HUDEP-2 (cell line): ENCODE results near the gene NOTCH1.

ENCODE experiments used
- DNase-seq, 76 experiments: peaks; one replicate each; lab custom pipeline; 2025; ENCODE audit not compliant: unreplicated experiment in 76 of 76; lab: John Stamatoyannopoulos, UW

NOTCH1 gene

DNA sequence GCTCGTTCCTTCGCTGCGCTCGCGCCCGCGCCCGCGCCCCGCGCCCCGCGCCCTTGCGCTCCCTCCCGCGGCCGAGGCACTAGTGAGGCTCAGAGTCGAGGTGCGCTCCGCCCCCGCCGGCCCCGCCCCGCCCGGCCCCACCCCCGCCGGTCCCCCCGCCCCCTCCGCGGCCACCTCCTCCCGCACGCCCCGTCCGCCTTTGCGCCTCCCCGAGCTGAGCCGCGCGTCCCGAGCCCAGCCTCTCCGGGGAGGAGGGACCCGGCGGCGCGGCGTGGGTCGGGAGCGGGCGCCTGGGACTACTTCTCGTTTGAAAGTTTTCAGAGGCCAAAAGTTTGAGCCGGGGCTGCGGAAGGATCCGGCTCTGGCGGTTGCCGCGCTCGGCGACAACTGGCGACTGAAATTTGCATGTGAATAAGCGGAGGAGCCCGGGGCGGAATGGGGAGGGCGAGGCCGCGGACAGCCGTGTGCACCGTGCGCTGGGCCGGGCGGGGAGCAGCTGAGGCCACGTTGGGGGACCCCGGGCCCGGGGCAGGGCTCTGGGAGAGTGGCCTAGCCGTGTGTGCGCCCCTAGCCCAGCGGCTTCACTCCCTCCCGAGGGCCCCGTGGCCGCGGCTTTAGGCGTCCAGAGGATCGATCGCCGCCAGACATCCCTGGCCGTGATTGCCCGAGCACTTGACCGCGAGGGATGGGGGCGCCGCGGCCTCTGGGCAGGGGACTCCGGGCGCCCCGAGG is at the start of gene NOTCH1:
TSS of gene NOTCH1 (minus strand) at position 84 of the 732 bp plus-strand sequence. CDS start 262 bp downstream, outside the sequence.
- peak in 64 of 76 experiments; percentile 8 to 80 (median 52) for DNase-seq

GRCh38 chr9:136594492-136594891 is 48.6 kb upstream of the NOTCH1 start:
- no peak for DNase-seq

- DNase-seq: no peak
Observed at GRCh38 chr9:136593581-136593980, 47.7 kb upstream of the NOTCH1 start.

GRCh38 chr9:136592666-136593065 is 46.8 kb upstream of the NOTCH1 start:
- DNase-seq: no peak

DNA sequence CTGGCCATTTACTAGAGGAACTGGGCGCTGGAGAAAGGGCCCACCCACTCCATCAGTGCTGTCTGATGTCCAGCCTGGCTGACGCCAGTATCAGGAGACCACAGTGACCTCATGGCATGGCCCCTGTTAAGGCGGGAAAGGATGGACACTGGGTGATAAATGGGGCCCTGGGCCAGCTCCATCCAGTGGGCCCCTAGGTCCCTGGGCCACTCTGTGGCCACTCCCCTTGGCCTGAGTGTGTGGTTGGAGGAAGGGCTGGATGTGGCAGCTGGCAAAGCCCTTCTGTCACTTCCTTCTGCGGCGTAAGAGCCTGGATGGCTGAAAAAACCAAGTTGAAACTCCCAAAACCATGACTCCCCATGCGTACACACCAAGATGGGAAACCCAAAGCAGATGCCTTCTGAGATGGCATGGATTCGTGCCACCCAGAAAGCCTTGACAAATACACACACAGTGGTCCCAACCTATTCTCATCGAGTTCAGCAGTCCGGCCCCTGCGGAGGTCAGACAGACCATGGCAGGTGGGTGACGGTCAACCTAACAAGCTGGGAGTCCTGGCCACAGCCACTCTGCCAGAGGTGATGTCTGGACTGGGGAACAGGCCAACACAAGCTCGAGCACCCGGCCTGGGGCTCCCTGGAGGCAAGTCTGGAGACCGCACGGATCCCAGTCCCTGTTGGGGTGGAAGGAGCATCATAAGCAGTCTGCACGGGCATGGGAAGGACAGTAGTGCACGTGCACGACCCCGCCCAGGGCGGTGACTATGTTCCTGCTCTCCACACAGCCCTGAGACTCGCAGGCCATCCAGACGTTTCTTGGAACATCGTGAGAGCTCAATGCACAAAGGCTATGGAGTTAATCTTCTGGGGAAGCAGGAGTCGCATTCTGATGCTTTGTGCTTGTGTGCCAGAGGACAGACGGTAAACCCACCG is 45.2 kb upstream of the NOTCH1 start:
- no peak for DNase-seq

- DNase-seq: no peak
Observed at GRCh38 chr9:136589766-136590763, 44.2 kb upstream of the NOTCH1 start.

DNA sequence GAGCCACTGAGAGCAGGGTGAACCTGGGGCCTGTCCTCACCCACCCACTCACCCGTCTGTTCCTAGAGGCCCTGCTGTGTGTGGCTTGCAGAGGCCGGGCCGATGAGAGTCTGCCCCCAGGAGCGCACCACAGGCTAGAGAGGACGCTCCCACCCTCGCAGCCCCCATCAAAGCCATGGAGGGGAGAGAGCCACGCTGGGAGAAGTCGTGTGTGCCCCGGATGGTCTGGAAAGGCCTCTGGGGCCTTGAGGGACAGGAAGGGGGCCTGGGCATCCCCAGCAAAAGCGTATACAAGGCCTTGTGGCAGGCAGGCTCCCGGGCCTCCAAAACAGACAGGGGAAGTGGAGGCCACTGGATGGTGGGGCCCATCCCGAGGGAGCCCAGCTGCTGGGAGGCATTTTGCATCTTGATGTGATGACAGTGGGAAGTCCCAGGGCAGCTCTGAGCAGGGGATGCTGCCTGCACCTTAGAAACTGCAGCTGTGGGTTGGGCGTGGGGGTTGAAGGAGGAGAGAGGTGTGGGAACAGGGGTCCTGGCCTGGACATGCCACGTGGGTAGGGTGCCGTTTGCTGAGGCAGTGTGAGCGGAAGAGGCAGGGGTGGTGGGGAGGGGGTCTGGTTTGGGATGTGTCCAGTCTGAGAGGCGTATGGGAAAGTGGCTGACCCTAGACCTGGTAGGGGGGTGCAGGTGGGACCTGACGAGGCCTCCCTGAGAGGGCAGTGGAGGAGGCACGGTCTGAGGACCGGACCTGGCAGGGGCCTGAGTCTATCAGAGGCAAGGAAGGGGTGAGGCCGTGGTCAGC is 43.0 kb upstream of the NOTCH1 start:
- DNase-seq: no peak

GRCh38 chr9:136587944-136588662 is 42.3 kb upstream of the NOTCH1 start:
- DNase-seq: no peak

DNA sequence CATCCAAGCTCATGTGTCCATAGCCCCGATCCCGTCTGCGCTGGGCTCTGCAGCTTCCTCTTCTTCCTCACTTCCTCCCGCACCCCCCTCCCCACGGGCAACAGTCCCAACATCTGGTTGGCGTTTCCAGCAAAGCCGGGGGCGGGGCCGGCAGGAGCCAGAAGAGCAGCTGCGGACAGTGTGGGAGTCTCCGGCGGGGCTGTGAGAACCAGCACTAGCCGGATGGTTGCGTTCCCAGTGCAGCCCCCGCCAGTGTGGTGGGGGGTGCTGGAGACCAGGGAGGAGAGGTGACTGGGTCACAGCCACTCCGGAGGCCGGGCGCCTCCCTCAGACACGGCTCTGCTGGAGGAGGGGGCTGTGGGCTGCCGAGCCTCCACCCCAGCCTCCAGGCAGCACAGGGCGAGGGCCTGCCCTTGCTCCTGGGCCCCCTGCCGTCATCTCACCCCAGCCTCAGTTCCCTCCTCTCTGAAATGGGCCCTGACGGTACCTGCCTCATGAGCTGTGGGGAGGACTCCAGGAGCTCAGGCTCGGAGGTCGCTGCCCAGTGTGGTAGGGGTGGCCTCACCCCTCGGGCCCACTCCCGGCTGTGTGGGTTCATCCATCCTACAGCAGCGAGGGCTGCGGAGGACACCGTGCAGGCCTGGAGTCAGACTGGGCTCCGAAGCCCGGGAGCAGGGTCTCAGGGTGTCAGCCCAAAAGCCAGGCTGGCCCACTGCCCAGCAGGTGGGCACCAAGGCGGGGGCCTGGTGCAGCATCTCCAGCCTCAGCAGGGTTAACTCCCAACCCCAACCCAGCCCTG is 41.5 kb upstream of the NOTCH1 start:
- no peak for DNase-seq

- DNase-seq: no peak
Observed at GRCh38 chr9:136586391-136586953, 40.6 kb upstream of the NOTCH1 start.

DNA sequence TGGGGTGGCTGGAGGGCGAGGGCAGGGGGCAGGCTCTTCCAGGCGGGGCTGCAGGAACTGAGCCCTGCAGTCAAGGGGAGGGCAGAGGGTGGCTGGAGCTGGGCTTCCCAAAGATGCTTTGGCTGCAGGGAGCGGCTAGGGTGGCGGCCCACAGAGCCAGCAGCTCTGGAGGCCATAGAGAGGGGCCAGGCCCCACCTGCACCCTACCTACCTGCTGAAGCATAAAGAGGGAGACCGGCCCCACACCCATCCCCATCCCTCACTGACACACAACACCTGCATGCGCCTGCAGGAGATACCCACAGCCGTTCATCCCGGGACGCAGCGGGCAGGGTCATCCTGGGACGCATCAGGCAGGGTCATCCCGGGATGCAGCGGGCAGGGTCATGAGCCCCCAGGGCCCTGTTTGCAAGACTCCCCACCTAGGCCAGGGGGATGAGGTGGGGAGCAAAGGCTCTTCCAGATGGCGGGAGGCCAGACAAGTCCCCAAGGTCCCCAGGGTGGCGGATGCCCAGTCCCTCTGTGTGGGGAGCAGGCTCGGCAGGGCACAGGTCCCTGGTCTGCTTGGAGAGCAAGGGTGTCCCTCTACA is 39.8 kb upstream of the NOTCH1 start:
- DNase-seq: no peak

GRCh38 chr9:136584934-136585333 is 39.1 kb upstream of the NOTCH1 start:
- no peak for DNase-seq

- DNase-seq: no peak
Observed at GRCh38 chr9:136584401-136584932, 38.6 kb upstream of the NOTCH1 start.

- no peak for DNase-seq
Observed at GRCh38 chr9:136582977-136583735, 37.3 kb upstream of the NOTCH1 start.

DNA sequence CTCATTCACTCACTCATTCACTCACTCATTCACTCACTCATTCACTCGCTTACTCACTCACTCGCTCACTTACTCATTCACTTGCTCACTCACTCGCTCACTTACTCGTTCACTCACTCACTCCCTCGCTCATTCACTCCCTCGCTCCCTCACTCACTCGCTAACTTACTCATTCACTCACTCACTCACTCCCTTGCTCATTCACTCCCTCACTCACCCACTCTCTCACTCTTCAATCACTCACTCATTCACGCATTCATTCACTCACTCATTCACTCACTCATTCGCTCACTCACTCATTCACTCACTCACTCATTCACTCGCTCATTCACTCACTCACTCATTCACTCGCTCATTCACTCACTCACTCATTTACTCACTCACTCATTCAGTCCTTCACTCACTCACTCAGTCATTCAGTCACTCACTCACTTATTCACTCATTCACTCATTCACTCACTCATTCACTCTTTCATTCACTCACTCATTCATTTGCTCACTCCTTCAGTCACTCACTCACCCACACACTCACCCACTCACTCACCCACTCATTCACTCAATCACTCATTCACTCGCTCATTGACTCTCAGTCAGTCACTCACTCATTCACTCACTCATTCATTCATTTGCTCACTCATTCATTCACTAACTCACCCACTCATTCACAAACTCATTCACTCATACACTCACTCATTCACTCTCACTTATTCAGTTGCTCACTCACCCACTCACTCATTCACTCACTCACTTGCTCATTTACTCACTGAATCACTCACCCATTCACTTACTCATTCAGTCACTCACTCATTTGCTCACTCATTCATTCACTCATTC is 36.0 kb upstream of the NOTCH1 start:
- no peak for DNase-seq
